Hepatocyte (in vitro differentiated cells): ENCODE results near the gene SRRM3.

Experiments used
- EZH2 ChIP-seq: fragments of 200-600 bp; sonication (generic); IDR thresholded peaks from 2 replicates; pipeline ENCODE4 v1.6.1; 2016; ENCODE audit warnings: antibody characterized with exemption, mild to moderate bottlenecking, borderline replicate concordance
- TF ChIP-seq, protein P1 (sequence below): fragments of 200-600 bp; sonication (generic); IDR thresholded peaks from 2 replicates; pipeline ENCODE4 v1.5.1; 2016; ENCODE audit warnings: antibody characterized with exemption, mild to moderate bottlenecking; ENCODE audit not compliant: poor library complexity

GRCh38 chr7:76281006-76281705, 79.5 kb downstream of the SRRM3 start:
- peak; percentile 82 for TF ChIP-seq EZH2
- TF ChIP-seq, protein P1, sequence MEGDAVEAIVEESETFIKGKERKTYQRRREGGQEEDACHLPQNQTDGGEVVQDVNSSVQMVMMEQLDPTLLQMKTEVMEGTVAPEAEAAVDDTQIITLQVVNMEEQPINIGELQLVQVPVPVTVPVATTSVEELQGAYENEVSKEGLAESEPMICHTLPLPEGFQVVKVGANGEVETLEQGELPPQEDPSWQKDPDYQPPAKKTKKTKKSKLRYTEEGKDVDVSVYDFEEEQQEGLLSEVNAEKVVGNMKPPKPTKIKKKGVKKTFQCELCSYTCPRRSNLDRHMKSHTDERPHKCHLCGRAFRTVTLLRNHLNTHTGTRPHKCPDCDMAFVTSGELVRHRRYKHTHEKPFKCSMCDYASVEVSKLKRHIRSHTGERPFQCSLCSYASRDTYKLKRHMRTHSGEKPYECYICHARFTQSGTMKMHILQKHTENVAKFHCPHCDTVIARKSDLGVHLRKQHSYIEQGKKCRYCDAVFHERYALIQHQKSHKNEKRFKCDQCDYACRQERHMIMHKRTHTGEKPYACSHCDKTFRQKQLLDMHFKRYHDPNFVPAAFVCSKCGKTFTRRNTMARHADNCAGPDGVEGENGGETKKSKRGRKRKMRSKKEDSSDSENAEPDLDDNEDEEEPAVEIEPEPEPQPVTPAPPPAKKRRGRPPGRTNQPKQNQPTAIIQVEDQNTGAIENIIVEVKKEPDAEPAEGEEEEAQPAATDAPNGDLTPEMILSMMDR = no peak
